ENCODE results near the gene SLC2A4RG. TPM values are rescaled to one million over a fixed set of nuclear protein-coding genes. Genes with fewer than 3 reads are reported as not detected.

Gene SLC2A4RG
- total RNA-seq, 1 experiment from 2014 or later, result 121 TPM

GRCh38 chr20:63778034-63778752 lies 38.6 kb downstream of the SLC2A4RG start:
- Histone ChIP-seq H3K27ac (ENCODE audit: low read depth, low read length) (no peak overlapping the region), H3K4me1 (ENCODE audit: control insufficient read depth in 1 of 2, insufficient read depth in 2 of 2, low read length in 2 of 2) (peaks cover 29 to 36% of the 10 kb centered on the region in 2 experiments), H3K79me2 (ENCODE audit: insufficient read depth, low read length) (no peaks in the 10 kb centered on the region), H3K4me3 (replicated peaks in 1 of 2; ENCODE audit: low read depth in 1 of 2, low read length in 2 of 2) (no peak overlapping the region), H3K9ac (ENCODE audit: low read length) (0 out of 2 replicates have a peak overlapping the region, but pooled peaks have one; percentile 18), H4K20me1 (ENCODE audit: insufficient read depth) (no peaks in the 10 kb centered on the region), H3K27me3 (ENCODE audit: insufficient read depth, low read length) (no peaks in the 10 kb centered on the region), H3K9me2 (ENCODE audit: insufficient read depth) (no peaks in the 10 kb centered on the region), H2AFZ (ENCODE audit: low read depth, low read length, poor library complexity, severe bottlenecking) (no peak overlapping the region), H3K4me2 (ENCODE audit: low read length) (peak overlapping the region; percentile 51), H3K9me3 (ENCODE audit: control insufficient read depth in 1 of 2, insufficient read depth in 1 of 2, low read depth in 1 of 2, low read length in 2 of 2) (no peaks in the 10 kb centered on the region), H3K36me3 (ENCODE audit: control insufficient read depth in 1 of 2, insufficient read depth in 2 of 2, low read length in 2 of 2) (no peaks in the 10 kb centered on the region)
- ChIA-PET CTCF (interaction anchor here (1.2 kb wide), 1 partner anchor 8 kb away, joined by 3 read pairs; no protein-coding TSS in a partner anchor), POLR2A (no interaction called here), RAD21 (ENCODE audit: low non-redundant PET in 1 of 2, low total read pairs in 2 of 2, uncharacterized antibody in 2 of 2, unreplicated experiment in 2 of 2) (no interaction called here)
- DNase-seq (ENCODE audit: low read depth, low spot score) (peak; percentile 18), ATAC-seq (peak; percentile 32)
- peak; percentile 69 for TF ChIP-seq FOSL1 (IDR thresholded peaks at IDR 0.05; ENCODE audit: low read depth)
- TF ChIP-seq CTCF (IDR thresholded peaks at IDR 0.05 in 2 of 3, conservative IDR thresholded peaks at IDR 0.05 in 1 of 3; ENCODE audit: borderline replicate concordance in 1 of 3, insufficient read depth in 1 of 3, low read depth in 2 of 3, low read length in 2 of 3), result no peak
- TF ChIP-seq YY1 (IDR thresholded peaks at IDR 0.05; ENCODE audit: extremely low read depth, insufficient replicate concordance, low read depth, low read length), result no peak
- TF ChIP-seq CBX3 (IDR thresholded peaks at IDR 0.05; ENCODE audit: low read depth), result no peak
- BruUV-seq (replicated peaks), result no TSS peak
- intact Hi-C loops (cut with micrococcal nuclease), result no loop called here

GRCh38 chr20:63778857-63779256 lies 39.3 kb downstream of the SLC2A4RG start:
- ChIA-PET POLR2A (interaction anchor here (0.6 kb wide), 1 partner anchor 137 kb away, joined by 5 read pairs; no protein-coding TSS in a partner anchor), CTCF (no interaction called here), RAD21 (ENCODE audit: low non-redundant PET in 1 of 2, low total read pairs in 2 of 2, uncharacterized antibody in 2 of 2, unreplicated experiment in 2 of 2) (interaction anchor here in 1 of 2 experiments (0.7 kb wide), 1 partner anchor 123 kb away, joined by 4 read pairs; no protein-coding TSS in a partner anchor)
- intact Hi-C loops (cut with micrococcal nuclease), result no loop called here
- Histone ChIP-seq H3K79me2 (ENCODE audit: insufficient read depth, low read length) (no peaks in the 10 kb centered on the region), H3K9ac (ENCODE audit: low read length) (no peak overlapping the region), H3K9me3 (ENCODE audit: control insufficient read depth in 1 of 2, insufficient read depth in 1 of 2, low read depth in 1 of 2, low read length in 2 of 2) (no peaks in the 10 kb centered on the region), H3K4me3 (replicated peaks in 1 of 2; ENCODE audit: low read depth in 1 of 2, low read length in 2 of 2) (no peak overlapping the region), H4K20me1 (ENCODE audit: insufficient read depth) (no peaks in the 10 kb centered on the region), H3K4me1 (ENCODE audit: control insufficient read depth in 1 of 2, insufficient read depth in 2 of 2, low read length in 2 of 2) (peaks cover 29 to 36% of the 10 kb centered on the region in 2 experiments), H3K36me3 (ENCODE audit: control insufficient read depth in 1 of 2, insufficient read depth in 2 of 2, low read length in 2 of 2) (no peaks in the 10 kb centered on the region), H3K4me2 (ENCODE audit: low read length) (peak overlapping the region; percentile 51), H3K27me3 (ENCODE audit: insufficient read depth, low read length) (no peaks in the 10 kb centered on the region), H3K9me2 (ENCODE audit: insufficient read depth) (no peaks in the 10 kb centered on the region), H3K27ac (ENCODE audit: low read depth, low read length) (no peak overlapping the region), H2AFZ (ENCODE audit: low read depth, low read length, poor library complexity, severe bottlenecking) (no peak overlapping the region)
- DNase-seq (ENCODE audit: low read depth, low spot score) (no peak), ATAC-seq (no peak)
- BruUV-seq (replicated peaks), result no TSS peak
- TF ChIP-seq REST (IDR thresholded peaks at IDR 0.05; ENCODE audit: low read depth), result no peak
- TF ChIP-seq CTCF (IDR thresholded peaks at IDR 0.05 in 2 of 3, conservative IDR thresholded peaks at IDR 0.05 in 1 of 3; ENCODE audit: borderline replicate concordance in 1 of 3, insufficient read depth in 1 of 3, low read depth in 2 of 3, low read length in 2 of 3), result peak in 1 of 3 experiments; percentile 5; a peak in 1 of 6 replicates

All from HCT116 (cell line).